Stimulated activated CD4-positive, alpha-beta T cell treated with anti-CD3 and anti-CD28 coated beads, Interleukin-12 subunit alpha, Interleukin-12 subunit beta, amount 100 ng/mL, for 48 hours (primary cell): ENCODE measurements around the gene NDUFS7.
"Not testable (repeated sequence)": the region's sequence is repeated elsewhere in the genome, so short reads cannot be mapped to it uniquely, and the experiment has no call there.

Source experiments
- DNase-seq, 3 donors: peaks; one replicate each; pipeline ENCODE4 v3.0.0-alpha.2; 2020; ENCODE audit warnings: low read depth in 2 of 3, low spot score in 1 of 3

Gene NDUFS7

DNA sequence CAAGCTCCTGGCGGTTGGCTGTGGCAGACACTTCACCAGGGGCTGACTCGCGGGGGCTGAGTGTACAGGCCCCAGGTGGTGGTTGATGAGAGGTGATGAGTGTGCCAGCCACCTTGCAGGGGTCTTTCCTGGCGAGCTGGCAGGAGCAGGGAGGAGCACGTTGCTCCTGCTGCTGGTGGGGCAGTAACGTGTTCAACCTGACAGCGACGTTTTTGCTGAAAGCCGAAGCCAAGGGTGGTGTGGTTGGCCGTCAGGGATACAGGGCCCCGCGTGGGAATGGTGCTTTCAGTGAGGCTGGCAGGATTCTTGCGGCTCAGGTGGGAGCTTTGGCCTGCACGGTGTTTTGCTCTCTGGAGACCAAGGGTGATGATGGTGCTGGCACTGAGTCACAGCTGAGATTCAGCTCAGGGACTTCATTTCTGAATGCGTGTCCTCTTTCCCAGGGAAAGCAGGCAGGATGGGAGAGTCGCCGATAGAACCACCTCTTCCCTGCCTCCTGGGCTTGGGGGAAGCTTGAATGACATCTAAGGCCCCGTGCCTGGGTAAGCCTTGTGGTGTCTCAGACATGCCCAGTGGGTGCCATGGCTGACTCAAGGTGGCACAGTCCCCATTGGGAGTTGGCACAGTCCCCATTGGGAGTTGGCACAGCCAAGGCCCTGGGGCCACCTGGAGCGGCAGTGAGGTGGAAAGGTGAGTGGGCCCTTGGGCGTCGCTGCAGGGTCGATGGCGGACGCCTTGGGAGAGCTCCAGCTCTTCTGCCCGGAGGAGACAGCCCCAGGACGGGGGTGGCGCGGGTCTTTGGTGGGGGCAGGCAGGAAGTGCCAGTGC is 32.5 kb downstream of the NDUFS7 start:
- DNase-seq = no peak

GRCh38 chr19:1417145-1417544 is 33.4 kb downstream of the NDUFS7 start:
- DNase-seq = no peak

DNA sequence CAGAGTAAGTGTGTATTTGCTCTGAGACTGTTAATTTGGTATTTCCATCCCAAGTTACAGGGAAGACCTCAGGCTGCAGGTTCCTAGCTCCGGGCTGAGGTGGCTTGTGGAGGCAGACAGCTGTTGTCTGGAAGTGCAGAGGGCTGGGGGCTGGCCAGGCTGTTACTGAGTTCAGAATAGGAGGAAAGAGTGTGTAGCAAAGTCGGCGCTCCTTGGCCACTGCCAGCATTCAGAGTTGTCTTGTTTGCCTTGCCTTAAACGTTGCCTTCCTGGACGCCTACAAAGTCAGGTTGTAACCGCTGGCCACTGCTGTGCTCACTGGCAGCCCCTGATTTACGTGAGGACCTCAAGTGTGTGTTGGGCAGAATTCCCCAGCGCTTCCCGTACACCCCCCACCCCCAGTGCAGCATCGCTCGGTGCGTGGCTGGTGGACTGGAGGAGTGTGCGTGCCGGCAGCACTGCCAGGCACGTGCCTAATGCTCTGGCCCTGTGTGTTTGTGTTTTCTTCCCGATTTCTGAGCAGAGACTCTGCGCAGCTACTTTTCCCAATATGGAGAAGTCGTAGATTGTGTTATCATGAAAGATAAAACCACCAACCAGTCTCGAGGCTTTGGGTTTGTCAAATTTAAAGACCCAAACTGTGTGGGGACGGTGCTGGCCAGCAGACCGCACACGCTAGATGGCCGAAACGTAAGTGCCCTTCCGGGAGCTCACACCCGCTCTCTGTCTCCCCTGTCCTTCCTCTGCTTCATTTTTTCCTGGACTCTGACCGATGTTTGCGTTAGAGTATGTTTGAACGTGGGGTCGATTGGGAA is 34.2 kb downstream of the NDUFS7 start:
- no peak for DNase-seq

- no peak for DNase-seq
Measured at GRCh38 chr19:1418496-1418775, 34.7 kb downstream of the NDUFS7 start.

GRCh38 chr19:1418951-1419738 is 35.4 kb downstream of the NDUFS7 start:
- no peak for DNase-seq

GRCh38 chr19:1420085-1420484 is 36.4 kb downstream of the NDUFS7 start:
- not testable (repeated sequence) for DNase-seq

- no peak for DNase-seq
Measured at GRCh38 chr19:1420590-1420989, 36.9 kb downstream of the NDUFS7 start.

- DNase-seq = no peak
Measured at GRCh38 chr19:1421218-1421957, 37.7 kb downstream of the NDUFS7 start.

DNA sequence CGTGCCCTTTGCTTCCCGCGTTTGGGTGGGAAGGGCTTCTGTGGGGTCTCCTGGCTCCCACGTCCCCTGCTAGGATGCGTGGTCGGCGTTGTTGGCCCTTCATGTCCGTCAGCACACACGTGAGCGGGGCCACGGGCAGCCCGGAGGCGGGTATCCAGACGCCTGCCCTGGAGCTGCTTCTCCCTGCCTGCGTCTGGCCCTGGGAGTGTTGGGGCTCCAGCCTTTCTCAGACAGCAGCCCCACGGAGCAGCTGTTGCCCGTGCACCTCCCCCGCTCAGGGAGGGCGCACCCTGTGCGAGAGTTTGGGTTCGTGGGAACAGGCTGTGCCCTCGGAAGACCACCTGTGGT is 38.2 kb downstream of the NDUFS7 start:
- DNase-seq = no peak

DNA sequence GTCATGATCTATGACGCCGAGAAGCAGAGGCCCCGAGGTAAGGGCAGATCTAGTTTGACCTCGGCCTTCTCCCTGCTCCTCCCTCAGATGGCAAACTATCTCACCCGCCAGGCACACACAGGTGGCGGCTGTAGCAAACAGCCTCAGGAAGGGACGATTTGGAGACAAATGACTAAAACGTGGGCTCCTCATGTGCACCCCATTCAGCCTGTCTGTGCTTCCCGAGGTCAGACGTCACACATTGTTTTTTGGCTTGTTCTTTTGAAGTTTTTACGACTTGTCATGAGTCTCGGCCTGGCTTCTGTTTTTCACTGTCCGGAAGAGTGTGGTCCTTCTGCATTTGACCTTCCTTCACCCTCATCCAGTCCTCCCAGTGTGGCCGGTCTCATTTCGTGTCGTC is 38.7 kb downstream of the NDUFS7 start:
- DNase-seq = no peak

DNA sequence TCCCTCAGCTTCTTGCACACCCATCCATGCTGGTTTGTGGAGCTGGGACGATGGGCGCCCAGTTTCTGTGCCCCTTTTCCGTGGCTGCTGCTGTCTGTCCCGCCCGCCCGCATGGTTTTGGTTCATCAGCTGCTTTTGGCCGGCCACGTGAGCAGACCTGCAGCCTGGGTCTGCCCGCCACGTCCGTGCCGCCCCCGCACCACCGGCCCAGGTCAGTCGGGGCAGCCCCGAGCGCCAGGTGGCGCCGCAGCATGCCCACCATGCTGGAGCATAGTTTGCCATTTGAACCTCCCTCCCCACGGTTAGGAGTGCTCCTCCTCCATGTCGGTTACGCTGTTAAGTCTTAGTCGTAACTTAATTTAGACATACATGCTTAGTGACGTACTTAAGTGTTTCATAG is 39.2 kb downstream of the NDUFS7 start:
- no peak for DNase-seq

GRCh38 chr19:1423436-1424191 is 39.9 kb downstream of the NDUFS7 start:
- no peak for DNase-seq

- DNase-seq = no peak
Measured at GRCh38 chr19:1424192-1424955, 40.7 kb downstream of the NDUFS7 start.

- DNase-seq = no peak
Measured at GRCh38 chr19:1425102-1425837, 41.6 kb downstream of the NDUFS7 start.

DNA sequence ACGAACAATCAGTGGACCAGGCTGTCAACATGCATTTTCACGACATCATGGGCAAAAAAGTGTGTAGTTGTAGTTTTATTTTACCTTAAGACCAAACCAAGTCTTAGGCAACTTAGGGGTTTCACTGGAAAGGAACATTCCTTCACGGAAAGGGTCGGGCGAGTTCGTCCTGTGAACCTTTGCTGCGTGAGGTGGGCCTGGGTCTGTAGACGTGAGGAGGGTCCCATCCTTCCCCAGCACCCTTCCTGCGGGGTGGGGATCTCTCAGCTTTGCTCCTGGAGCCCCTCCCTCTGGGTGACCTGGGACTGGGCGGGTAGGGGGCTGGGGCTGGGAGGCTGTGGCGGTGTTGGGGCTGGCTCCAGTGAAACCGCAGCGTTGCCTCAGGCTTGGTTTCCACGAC is 42.2 kb downstream of the NDUFS7 start:
- DNase-seq = no peak

DNA sequence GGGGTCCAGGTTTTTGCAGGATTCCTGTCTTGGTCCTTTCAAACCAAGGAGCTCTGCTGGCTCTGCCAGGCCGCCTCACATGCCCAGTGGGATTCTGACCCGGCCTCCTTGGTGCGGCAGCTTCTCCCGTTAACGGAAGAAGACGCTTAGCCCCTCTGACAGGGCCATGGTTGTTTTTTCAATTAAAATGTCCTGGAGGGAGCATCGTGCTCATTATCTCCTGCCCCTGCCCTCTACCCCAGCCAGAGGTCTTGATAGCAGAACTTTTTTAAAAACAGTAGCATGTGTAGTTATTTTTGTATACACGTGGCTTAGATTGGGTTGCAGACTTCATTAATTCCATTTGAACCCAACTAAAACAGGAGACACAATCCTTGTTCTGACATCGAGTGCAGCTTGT is 43.0 kb downstream of the NDUFS7 start:
- DNase-seq = no peak

GRCh38 chr19:1427221-1427920 is 43.7 kb downstream of the NDUFS7 start:
- no peak for DNase-seq

- DNase-seq = no peak
Measured at GRCh38 chr19:1428738-1429391, 45.2 kb downstream of the NDUFS7 start.
